GM19395 (cell line): ENCODE results near the gene ZFYVE9.

ENCODE experiments used
- ATAC-seq: cut with Tn5 transposase; IDR thresholded peaks from one replicate; pipeline ENCODE4 v1.9.1; 2021; ENCODE audit warnings: mild to moderate bottlenecking, moderate library complexity; ENCODE audit not compliant: unreplicated experiment

Gene ZFYVE9

DNA sequence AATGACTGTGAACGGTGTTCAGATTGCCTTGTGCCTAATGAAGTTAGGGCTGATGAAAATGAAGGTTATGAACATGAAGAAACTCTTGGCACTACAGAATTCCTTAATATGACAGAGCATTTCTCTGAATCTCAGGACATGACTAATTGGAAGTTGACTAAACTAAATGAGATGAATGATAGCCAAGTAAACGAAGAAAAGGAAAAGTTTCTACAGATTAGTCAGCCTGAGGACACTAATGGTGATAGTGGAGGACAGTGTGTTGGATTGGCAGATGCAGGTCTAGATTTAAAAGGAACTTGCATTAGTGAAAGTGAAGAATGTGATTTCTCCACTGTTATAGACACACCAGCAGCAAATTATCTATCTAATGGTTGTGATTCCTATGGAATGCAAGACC is 96.6 kb downstream of the ZFYVE9 start:
- no peak for ATAC-seq

DNA sequence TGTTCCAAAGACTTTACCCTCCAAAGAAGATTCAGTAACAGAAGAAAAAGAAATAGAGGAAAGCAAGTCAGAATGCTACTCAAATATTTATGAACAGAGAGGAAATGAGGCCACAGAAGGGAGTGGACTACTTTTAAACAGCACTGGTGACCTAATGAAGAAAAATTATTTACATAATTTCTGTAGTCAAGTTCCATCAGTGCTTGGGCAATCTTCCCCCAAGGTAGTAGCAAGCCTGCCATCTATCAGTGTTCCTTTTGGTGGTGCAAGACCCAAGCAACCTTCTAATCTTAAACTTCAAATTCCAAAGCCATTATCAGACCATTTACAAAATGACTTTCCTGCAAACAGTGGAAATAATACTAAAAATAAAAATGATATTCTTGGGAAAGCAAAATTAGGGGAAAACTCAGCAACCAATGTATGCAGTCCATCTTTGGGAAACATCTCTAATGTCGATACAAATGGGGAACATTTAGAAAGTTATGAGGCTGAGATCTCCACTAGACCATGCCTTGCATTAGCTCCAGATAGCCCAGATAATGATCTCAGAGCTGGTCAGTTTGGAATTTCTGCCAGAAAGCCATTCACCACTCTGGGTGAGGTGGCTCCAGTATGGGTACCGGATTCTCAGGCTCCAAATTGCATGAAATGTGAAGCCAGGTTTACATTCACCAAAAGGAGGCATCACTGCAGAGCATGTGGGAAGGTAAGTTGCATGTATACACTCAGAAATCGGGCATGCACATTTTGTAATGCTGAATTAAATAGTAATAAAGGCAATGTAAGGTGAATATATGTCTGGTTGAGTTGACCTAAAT is 97.2 kb downstream of the ZFYVE9 start:
- peak; percentile 17 for ATAC-seq

DNA sequence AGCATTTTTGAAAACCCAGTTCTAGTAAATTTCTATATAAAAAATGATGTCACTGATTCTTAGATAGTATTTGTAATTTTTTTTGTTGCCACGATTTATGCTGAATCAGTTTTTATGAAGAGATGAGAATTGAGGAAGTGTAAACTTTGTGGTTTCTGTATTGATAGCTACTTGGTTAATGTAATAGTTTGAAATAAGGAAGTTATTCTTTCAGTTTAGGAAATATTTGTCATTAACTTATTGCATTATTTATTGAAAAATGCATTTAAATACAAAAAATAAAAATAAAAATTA is 97.8 kb downstream of the ZFYVE9 start:
- peak; percentile 74 for ATAC-seq

DNA sequence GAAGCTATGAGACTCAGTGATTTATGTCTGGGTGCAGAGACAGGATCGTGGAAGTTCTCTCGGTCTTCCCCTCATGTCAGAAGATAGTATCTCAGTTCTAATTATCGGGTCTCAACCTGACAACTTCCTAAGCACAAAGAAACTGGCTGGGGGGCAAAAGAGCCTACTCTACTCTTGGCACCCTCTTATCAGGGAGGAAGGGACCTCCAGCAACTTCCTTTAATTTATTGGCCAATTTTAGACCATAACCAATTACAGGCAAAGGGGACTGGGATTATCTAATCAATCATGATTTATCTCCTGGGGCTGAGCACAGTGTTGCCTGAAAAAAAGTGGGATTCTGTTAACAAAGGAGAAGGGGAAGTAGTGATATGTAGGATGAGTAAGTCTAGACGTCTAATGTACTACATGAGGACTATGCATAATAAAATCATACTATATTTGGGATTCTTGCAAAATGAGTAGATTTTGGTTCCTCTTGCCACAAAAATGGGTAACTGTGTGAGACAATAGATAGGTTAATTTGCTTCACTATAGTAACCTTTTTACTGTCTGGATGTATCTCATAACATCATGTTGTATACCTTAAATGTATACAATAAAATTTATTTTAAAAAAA is 98.8 kb downstream of the ZFYVE9 start:
- ATAC-seq: no peak

DNA sequence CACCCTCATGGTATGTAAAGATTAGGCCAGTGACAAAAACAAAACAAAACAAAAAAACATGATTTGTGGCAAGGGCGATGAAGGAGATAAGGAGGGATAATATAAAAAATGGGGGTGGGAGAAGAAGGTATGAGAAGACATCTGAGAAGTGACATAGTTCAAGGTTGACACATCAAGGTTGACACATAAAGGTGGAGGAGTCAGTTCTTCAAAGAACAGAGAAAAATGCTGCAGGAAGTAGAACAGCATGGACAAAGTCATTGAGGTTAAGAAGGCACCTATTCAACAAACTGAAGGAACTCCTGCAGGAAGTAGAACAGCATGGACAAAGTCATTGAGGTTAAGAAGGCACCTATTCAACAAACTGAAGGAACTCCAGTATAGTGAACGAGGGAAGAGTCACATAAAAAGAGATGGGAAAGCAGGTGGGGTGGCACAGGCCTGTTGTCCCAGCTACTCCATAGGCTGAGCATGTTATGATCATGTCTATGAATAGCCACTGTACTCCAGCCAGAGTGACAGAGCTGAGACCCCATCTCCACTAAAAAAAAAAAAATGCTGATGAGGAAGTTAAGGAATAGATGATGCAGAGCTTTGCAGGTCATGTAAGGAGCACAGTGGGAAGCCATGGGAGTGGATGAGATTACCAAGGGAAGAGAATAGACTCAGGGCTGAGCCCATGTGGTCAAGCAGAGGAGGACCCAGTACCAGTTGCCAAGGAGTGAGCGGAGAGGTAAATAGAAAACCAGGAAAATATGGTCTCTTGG is 101.5 kb downstream of the ZFYVE9 start:
- no peak for ATAC-seq

DNA sequence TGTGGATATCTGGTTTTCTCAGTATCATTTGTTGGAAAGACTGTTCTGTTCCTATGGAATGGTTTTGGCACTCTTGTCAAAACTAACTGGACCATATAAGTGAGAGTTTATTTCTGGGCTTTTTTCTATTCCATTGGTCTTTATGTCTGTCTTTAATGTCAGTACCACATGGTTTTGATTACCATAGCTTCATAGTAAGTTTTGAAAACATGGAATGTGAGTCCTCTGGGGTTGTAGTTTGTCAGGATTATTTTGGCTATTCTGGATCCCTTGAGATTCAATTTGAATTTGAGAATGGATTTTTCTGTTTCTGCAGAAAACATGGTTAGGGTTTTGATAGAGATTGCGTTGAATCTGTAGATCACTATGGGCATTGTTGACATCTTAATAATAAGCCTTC is 107.9 kb downstream of the ZFYVE9 start:
- no peak for ATAC-seq

DNA sequence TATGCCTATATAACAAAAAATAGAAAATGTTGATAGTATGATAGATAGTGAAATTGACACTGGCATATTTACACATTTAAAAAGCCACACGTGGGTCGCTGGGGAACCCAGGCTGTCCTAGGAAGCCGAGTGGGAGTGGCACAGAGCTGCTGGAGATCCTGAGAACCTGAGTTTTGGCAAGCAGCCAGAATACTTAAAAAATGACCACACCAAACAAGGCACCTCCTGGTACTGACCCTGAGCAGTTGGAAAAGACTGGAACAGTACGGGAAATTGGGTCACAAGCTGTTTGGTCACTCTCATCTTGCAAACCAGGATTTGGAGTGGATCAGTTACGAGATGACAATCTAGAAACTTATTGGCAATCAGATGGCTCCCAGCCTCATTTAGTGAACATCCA is 111.5 kb downstream of the ZFYVE9 start:
- no peak for ATAC-seq

DNA sequence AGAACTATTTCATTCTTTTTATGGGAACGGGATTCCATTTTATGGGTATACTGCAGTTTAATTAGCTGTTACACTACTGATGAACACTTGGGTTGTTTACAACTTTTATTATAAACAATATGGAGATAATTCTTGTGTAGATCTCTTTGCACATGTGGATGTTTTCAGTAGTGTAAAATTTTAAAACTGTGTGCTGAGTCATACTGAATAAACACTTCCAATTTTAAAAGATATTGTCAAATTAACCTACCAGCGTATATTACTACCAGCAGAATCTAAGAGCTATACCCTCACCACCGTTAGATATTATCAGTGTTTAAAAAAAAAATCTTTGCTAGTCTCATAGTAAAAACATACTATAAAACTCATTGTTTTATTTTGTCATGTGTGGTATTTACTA is 118.0 kb downstream of the ZFYVE9 start:
- no peak for ATAC-seq

DNA sequence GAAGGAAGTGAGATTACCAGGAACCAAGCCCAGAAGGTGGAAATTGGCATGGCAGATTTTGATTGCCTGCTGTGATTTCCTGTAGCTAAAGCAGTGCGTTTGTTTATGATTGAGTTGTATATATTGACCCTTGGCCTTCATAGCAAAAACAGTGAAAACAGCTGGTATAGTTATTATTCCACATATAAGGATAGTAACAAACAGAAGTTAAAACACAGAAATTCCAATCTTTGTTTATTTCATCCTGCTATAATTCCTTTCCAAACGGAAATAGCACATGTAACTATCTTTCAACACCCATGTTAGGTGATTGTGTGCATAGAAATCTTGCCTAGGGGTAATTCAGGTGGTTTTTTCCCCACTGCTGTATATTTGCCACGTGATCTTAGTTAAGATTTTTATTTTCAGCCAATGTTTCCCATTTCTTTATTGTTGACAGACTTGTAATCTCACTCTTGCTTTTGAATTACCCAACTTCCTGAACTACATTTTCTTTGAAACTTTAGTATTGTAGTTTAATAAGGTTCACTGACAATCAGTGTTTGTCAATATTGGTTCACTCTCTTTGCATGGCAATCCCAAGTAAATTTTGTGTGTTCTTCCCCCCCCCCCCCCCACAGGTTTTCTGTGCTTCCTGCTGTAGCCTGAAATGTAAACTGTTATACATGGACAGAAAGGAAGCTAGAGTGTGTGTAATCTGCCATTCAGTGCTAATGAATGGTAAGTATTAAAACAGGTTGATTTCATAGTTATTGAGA is 121.4 kb downstream of the ZFYVE9 start:
- no peak for ATAC-seq

DNA sequence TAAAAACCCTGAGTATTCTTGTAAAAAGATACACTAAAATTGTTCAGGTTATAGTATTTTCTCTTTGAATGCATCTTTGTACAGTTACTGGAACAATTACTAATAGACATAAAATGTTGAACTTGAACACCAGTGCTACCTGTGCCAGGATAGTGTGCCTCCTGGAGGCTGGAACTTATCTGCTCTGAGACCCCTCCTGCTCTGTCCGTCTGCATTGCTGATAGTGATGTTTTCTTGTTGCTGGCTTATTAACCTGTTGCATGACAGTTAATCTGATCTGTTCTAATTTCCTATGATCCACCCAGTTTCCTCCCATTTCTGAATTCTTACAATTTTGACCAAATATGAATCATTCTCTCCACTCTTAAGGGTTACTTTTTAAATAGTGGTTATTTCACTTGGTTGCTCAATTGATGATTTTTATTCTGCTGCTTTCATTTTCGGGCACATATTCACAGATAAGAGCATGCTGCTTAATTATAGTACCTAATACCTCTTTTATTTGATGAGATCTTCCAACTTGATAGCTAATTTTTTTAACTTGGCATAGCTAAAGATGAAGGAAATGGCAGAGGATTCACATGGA is 122.7 kb downstream of the ZFYVE9 start:
- ATAC-seq: no peak

DNA sequence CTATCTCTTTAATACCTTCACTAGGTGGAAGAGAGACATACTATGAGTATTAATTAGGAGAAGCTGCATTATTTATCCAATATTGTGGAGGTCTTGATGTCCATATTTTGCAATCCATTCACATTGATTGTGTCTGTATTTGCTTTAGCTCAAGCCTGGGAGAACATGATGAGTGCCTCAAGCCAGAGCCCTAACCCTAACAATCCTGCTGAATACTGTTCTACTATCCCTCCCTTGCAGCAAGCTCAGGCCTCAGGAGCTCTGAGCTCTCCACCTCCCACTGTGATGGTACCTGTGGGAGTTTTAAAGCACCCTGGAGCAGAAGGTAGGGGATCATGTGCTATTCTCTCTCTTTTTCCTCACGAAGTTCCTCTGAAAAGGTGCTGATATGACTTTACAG is 124.6 kb downstream of the ZFYVE9 start:
- ATAC-seq: no peak

DNA sequence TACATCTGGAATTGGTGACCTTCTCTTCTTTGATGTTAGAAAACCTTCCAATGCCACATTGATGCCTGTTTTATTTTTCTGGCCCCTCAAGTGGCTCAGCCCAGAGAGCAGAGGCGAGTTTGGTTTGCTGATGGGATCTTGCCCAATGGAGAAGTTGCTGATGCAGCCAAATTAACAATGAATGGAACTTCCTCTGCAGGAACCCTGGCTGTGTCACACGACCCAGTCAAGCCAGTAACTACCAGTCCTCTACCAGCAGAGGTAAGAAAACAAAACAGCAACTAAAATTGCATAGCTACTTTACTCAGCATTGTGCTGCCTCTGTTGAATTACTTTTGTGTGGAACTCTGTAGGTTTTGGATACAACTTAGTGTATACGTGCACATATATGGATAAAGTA is 126.5 kb downstream of the ZFYVE9 start:
- ATAC-seq: no peak

DNA sequence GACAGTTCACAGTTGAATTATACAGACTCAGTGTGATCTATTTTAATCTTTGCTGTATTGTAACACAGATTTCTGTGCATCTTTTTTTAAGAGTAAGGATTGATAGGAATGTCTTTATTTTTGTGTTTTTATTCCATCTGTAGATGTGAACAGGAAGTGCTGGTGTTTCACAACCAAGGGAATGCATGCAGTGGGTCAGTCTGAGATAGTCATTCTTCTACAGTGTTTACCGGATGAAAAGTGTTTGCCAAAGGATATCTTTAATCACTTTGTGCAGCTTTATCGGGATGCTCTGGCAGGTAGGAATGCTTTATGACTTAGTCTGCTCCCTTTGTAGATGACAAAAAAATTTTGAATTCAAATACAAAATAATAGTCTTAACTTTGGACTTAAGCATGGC is 139.6 kb downstream of the ZFYVE9 start:
- no peak for ATAC-seq

DNA sequence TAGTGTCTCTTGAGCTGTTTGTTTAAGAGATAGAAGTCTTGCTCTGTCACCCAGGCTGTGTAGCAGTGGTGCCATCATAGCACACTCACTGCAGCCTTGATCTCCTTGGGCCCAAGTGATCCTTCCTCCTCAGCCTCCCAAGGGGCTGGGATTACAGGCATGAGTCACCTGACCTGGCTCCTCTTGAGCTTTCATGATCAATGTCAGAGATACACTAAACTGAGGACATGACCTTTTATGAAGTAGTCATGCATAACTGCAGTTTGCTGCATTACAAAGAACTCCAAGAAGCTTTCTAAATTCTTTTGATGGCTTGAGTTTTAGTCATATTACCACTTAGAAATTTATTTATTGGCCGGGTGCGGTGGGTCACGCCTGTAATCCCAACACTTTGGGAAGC is 146.4 kb downstream of the ZFYVE9 start:
- no peak for ATAC-seq

DNA sequence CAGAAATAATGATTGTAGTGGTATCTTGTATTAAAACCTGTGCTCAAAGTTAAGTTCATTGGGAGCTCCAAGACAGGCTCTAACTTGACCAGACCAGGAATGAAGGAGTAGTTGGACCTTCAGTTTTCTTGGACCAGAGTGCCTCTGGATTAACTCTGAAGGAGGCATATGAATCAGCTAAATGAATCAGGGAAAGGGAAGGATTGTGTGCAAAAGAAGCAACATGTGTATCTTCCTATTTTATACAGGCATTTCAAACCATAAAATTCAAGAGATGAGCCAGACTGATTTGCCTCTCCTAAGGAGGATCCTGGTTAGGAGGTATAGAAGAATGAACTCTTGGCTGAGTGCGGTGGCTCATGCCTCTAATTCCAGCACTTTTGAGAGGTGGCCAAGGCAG is 152.7 kb downstream of the ZFYVE9 start:
- no peak for ATAC-seq

DNA sequence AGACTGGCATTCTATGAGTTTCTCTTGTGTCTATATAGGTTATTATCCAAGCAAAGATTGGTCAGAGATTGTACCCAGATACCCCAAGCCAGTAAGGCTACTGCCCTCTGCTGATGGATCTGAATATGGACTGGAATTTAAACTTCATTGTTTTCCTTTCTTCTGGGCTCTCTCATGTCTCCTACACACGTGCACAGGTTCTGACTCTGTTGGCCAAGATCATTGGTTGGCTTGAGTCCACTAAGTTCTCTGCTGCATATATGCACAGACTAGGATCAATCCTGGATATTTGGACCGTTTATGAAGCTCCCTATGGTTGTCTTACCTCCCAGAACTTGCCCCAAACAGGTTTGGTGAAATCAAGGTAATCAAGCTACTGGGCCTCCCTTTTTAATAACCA is 154.5 kb downstream of the ZFYVE9 start:
- no peak for ATAC-seq

DNA sequence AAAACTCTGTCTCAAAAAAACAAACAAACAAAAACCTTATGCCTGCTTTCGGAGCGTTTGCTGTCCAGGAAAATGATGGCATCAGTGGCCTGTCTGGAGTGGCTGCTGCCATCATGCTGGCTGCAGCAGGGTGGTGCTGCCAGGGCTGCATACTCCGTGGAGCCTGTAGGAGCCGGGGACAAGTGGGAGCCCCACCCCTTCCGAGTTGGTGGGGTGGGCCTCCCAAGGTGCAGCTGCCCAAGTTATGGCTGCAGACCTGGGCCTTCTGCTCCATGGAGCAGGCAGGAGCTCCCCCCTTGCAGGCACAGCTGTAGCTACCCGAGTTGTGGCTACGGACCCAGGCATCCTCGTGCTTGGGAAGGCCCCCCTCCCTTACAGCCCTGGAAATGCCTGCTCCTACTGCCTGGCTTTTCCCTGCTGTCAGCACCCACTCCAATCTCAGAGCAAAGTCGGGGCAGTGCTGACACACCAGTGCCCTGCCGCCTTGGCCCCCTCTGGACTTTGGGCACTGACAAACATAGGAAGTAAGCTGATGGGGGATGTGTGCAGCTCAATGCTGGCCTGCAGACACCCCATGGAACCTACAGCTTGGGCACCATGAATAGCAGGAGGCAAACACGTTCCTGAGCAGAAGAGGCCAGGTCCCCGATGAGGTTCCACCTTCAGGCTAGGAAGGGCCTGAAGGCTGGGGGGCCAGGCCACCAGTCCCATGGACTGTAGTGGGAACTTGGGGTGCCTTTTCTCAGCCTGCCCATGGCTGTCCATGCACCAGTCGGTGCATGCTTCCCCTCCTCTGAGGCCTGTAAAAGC is 163.7 kb downstream of the ZFYVE9 start:
- ATAC-seq: no peak

DNA sequence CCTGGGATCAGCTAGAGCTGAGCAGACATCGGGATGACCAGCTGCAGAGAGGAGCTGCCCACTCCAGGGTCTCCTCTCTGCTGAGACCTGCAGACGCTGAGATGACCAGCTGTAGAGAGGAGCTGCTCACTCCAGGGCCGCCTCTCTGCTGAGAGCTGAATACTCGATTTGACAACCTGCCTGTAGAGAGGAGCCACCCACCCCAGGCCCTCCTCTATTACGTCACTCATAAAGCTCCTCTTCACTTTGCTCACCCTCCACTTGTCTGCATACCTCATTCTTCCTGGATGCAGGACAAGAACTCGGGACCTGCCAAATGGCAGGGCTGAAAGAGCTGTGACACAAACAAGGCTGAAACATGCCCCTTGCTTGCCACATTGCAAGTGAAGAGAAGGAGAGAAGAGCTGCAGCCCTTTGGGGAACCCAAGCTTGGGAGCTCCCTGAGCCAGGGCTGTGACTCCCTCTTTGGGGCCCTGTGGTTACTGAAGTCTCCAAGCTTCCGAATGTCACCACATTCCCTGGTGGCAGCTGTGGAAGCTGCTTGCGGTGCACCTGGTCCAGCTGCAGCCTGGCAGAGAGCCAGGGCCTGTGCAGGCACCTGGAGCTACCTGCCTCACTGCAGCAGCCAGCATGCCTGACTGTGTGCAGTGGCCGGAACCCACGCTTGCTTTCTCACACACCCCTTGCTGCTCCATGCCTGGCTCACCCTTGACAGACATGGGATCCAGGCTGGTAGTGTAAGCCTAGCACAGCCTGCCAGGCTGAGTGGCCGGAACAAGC is 164.5 kb downstream of the ZFYVE9 start:
- ATAC-seq: no peak

DNA sequence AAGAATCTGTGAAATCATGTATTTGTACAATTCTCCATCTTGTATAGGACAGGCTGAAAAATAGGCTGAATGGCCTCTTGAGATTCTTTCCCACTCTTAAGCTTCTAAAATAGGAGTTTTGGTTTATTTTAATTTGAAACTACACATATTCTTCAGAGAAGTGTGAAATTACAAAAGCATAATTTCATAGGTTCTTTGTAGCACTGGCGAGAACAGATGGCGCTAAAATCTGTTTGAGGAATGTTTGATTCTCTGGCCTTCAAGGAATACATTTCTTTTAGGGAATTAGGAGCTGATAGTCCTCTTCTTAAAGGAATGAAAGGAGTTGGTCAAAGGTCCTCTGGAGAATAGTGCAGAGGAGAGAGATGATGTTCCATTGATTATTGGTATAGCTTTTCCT is 179.2 kb downstream of the ZFYVE9 start:
- no peak for ATAC-seq

DNA sequence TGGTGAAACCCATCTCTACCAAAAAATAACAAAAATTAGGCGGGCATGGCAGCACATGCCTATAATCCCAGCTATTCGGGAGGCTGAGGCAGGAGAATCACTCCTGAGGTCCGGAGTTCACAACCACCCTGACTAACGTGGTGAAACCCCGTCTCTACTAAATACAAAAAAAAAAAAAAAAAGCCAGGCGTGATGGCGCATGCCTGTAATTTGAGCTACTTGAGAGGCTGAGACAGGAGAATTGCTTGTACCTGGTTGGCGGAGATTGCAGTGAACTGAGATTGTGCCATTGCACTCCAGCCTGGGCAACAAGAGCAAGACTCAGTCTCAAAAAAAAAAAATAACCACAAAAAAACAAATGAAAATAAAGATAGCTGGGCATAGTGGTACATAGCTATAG is 181.8 kb downstream of the ZFYVE9 start:
- no peak for ATAC-seq
